Nephron progenitor cell (in vitro differentiated cells): ENCODE measurements around the gene DNAH1.

Experiments used
- DNase-seq: peaks from one replicate; pipeline ENCODE4 v3.0.0; 2021
- H3K27ac Mint-ChIP-seq: 2 replicates; pipeline ENCODE4 v1.8.0; 2021; ENCODE audit warnings: mild to moderate bottlenecking, moderate library complexity, mixed read lengths
- H3K27me3 Mint-ChIP-seq: 2 replicates; pipeline ENCODE4 v1.8.0; 2021; ENCODE audit warnings: mild to moderate bottlenecking, low read depth, mixed read lengths; ENCODE audit not compliant: poor library complexity
- H3K36me3 Mint-ChIP-seq: 2 replicates; pipeline ENCODE4 v1.8.0; 2021; ENCODE audit warnings: low read depth, mixed read lengths
- H3K4me1 Mint-ChIP-seq: 2 replicates; pipeline ENCODE4 v1.8.0; 2021; ENCODE audit warnings: mixed read lengths
- H3K4me3 Mint-ChIP-seq: 2 replicates; pipeline ENCODE4 v1.8.0; 2021; ENCODE audit warnings: mild to moderate bottlenecking, moderate library complexity, mixed read lengths
- H3K9me3 Mint-ChIP-seq: 2 replicates; pipeline ENCODE4 v1.8.0; 2021; ENCODE audit warnings: mild to moderate bottlenecking, moderate library complexity, mixed read lengths
- TF ChIP-seq, protein P1 (sequence below): fragments of 200-600 bp; sonication (generic); IDR thresholded peaks from 2 replicates; pipeline ENCODE4 v1.5.0; 2021; ENCODE audit warnings: antibody characterized with exemption

Gene DNAH1

DNA sequence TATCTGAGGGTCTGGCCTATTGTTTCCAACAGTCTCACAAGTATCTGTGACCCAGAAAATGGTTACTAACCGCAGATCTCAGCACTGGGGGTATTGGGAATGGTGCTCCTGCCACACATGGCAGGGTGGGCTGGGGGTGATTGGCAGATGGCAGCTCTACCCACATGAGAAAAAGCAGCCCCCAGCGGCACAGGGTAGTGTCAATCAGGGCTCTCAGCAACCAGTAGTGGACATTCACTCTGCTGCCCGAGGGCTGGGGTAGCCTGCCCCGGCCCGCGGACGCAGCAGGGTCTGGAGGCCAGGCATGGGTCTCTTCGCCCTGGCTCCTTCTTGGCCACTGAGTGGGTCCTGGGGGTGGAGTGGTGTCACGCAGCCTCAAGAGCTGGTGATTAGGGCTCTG is 8.6 kb downstream of the DNAH1 start:
- no peaks in the 10 kb centered on the region for H3K36me3 Mint-ChIP-seq
- TF ChIP-seq, protein P1, sequence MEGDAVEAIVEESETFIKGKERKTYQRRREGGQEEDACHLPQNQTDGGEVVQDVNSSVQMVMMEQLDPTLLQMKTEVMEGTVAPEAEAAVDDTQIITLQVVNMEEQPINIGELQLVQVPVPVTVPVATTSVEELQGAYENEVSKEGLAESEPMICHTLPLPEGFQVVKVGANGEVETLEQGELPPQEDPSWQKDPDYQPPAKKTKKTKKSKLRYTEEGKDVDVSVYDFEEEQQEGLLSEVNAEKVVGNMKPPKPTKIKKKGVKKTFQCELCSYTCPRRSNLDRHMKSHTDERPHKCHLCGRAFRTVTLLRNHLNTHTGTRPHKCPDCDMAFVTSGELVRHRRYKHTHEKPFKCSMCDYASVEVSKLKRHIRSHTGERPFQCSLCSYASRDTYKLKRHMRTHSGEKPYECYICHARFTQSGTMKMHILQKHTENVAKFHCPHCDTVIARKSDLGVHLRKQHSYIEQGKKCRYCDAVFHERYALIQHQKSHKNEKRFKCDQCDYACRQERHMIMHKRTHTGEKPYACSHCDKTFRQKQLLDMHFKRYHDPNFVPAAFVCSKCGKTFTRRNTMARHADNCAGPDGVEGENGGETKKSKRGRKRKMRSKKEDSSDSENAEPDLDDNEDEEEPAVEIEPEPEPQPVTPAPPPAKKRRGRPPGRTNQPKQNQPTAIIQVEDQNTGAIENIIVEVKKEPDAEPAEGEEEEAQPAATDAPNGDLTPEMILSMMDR = no peak
- H3K4me1 Mint-ChIP-seq = no peaks in the 10 kb centered on the region
- H3K27ac Mint-ChIP-seq = no peak overlapping the region
- no peak overlapping the region for H3K4me3 Mint-ChIP-seq
- no peak for DNase-seq
- H3K9me3 Mint-ChIP-seq = no peaks in the 10 kb centered on the region
- H3K27me3 Mint-ChIP-seq = peaks cover 25% of the 10 kb centered on the region

DNA sequence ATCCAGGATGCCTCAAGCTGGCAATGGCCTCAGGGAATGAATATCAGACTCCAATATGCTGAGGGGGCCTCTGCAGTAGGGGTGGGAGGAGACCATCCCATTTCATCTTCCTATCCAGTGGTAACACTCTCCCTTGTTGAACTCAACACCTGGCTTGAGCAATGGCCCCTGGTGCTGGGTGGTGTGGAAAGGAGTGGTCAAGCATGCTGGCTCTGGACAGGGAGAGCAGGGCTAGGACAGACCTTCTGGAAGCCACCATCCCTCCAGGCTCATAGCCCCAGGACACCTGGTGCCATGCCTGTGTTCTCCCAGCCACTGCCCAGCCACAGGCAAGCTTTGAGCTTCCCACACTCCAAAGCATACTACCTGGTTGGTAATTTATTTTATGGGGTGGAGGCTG is 9.6 kb downstream of the DNAH1 start:
- H3K4me1 Mint-ChIP-seq = no peaks in the 10 kb centered on the region
- H3K27ac Mint-ChIP-seq = no peak overlapping the region
- no peaks in the 10 kb centered on the region for H3K9me3 Mint-ChIP-seq
- TF ChIP-seq, protein P1 = no peak
- peaks cover 17% of the 10 kb centered on the region for H3K27me3 Mint-ChIP-seq
- no peaks in the 10 kb centered on the region for H3K36me3 Mint-ChIP-seq
- H3K4me3 Mint-ChIP-seq = no peak overlapping the region
- DNase-seq = no peak

DNA sequence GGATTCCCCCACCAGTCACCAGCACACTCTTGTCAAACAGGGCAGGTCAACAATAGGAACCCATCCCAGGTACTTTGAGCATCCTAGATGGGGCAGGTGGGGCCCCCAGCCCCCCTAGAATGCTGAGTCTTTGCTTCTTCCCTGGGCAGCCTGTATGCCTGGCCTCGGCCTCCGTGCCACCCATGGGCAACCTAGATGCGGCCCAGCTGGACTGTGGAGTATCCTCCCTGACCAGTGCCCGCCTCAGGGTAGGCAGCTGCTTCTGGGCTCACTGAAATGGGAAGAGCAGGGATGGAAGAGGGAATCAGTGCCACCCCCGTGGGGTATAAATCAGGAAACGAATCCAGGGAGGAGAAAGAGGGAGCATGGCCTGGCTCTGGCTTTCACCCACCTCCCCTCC is 10.9 kb downstream of the DNAH1 start:
- Mint-ChIP-seq H3K9me3 (no peaks in the 10 kb centered on the region), H3K4me1 (no peaks in the 10 kb centered on the region), H3K27me3 (peaks cover 19% of the 10 kb centered on the region), H3K36me3 (no peaks in the 10 kb centered on the region), H3K27ac (no peak overlapping the region), H3K4me3 (no peak overlapping the region)
- no peak for DNase-seq
- TF ChIP-seq, protein P1 = no peak

DNA sequence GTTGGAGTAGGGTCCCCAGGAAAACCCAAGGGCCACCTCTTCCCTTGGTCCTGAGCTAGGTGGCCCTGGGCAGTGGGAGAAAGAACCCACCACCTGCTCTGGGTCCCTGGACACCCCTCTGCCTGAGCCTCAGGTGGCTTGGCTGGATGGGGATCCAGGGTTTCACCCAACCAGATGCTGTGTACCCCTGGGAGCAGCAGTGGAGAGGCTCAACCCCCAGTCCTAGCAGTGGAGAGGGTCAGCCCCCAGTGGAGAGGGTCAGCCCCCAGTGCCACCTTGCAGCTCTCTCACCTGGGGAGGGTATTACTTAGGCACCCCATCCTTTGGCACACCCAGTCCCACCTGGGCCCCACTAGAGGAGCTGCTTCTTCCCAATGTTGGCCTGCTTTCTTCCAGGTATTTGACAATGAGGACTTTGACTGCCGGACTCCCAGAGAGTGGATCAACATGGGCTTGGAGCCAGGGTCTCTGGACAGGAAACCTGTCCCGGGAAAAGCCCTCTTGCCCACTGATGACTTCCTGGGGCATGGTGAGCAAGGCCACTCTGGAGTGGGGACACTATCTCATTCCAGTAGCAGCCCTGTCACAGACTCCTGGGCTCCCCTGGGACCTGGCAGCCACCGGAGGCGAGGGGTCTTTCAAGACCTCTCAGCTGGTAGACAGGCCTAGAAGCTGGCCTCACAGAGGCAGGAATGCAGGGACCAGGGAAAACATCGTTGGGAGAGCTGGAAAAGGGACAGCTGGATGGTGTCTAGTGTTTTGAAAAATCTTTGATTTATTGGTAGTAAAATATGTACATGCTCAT is 11.6 kb downstream of the DNAH1 start:
- H3K27me3 Mint-ChIP-seq = peaks cover 23% of the 10 kb centered on the region
- no peaks in the 10 kb centered on the region for H3K9me3 Mint-ChIP-seq
- H3K36me3 Mint-ChIP-seq = no peaks in the 10 kb centered on the region
- no peak overlapping the region for H3K27ac Mint-ChIP-seq
- DNase-seq = no peak
- no peaks in the 10 kb centered on the region for H3K4me1 Mint-ChIP-seq
- TF ChIP-seq, protein P1 = no peak
- H3K4me3 Mint-ChIP-seq = no peak overlapping the region

DNA sequence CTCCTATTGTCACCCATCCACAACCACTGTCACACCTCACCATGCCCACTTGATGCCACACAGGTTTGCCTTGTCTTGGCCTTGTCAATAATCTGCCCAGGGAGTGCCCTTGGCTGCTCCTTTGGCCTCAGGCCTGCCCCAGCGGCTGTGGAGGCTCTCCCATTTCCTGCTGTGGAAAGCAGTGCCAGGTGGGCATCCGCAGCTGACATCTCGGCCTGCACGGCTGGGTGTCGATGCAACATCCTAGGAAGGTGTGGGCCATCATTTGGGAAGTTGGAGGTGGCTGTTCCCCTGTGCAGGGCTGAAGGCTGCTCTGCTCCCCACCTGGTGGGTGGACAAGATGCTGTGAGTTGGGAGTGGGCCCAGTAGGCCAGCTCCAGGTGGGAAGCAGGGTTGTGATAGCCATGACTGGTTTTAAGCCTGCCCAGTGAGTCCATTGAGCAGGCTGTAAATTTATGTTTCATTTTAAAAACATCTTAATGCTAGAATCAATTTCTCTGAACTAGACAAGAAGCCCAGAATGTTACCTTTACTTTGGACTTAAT is 12.5 kb downstream of the DNAH1 start:
- no peaks in the 10 kb centered on the region for H3K9me3 Mint-ChIP-seq
- no peak overlapping the region for H3K27ac Mint-ChIP-seq
- no peak for DNase-seq
- H3K36me3 Mint-ChIP-seq = no peaks in the 10 kb centered on the region
- peaks cover 23% of the 10 kb centered on the region for H3K27me3 Mint-ChIP-seq
- H3K4me1 Mint-ChIP-seq = no peaks in the 10 kb centered on the region
- no peak overlapping the region for H3K4me3 Mint-ChIP-seq
- TF ChIP-seq, protein P1 = no peak
